Astrocyte of the spinal cord (primary cell): Measurements from ENCODE around the gene FOCAD.

Experiments
- DNase-seq: peaks from one replicate; pipeline ENCODE4 v3.0.0; 2011; ENCODE audit warnings: low read depth, low spot score
- H3K4me3 ChIP-seq: 2 replicates; pipeline ENCODE4 v1.5.1; 2011; ENCODE audit warnings: low read depth, mild to moderate bottlenecking, low read length, moderate library complexity
- in situ Hi-C: cut with HindIII; loops from 2 replicates; pipeline ENCODE4 v1.10.0; 2017; ENCODE audit warnings: low sequenced_read_pairs
- TF ChIP-seq, protein P1 (sequence below): IDR thresholded peaks from 2 replicates; pipeline ENCODE4 v1.5.1; 2012; ENCODE audit warnings: low read depth, mild to moderate bottlenecking, low read length, inconsistent platforms

Gene FOCAD

DNA sequence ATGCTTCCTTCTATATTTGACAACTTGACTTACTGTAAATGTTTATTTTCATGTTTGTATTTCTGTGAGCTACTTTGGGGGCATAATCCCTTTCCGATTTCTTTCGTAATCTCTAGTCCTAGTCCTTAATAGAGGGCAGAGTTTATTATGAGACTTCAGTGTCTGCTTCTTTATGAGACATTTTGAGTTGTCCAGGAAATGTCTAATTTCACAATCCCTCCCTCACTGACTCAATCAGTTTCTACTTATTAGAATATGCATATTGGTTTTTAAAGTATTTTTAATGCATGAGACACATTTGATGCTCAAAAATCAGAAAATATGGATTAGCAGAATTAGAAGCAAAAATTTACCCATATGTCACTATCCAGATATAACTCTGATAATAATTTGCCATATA is 160.9 kb downstream of the FOCAD start:
- no peak for DNase-seq
- in situ Hi-C loops, result no loop called here
- TF ChIP-seq, protein P1, sequence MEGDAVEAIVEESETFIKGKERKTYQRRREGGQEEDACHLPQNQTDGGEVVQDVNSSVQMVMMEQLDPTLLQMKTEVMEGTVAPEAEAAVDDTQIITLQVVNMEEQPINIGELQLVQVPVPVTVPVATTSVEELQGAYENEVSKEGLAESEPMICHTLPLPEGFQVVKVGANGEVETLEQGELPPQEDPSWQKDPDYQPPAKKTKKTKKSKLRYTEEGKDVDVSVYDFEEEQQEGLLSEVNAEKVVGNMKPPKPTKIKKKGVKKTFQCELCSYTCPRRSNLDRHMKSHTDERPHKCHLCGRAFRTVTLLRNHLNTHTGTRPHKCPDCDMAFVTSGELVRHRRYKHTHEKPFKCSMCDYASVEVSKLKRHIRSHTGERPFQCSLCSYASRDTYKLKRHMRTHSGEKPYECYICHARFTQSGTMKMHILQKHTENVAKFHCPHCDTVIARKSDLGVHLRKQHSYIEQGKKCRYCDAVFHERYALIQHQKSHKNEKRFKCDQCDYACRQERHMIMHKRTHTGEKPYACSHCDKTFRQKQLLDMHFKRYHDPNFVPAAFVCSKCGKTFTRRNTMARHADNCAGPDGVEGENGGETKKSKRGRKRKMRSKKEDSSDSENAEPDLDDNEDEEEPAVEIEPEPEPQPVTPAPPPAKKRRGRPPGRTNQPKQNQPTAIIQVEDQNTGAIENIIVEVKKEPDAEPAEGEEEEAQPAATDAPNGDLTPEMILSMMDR, result no peak
- no peak overlapping the region for H3K4me3 ChIP-seq

DNA sequence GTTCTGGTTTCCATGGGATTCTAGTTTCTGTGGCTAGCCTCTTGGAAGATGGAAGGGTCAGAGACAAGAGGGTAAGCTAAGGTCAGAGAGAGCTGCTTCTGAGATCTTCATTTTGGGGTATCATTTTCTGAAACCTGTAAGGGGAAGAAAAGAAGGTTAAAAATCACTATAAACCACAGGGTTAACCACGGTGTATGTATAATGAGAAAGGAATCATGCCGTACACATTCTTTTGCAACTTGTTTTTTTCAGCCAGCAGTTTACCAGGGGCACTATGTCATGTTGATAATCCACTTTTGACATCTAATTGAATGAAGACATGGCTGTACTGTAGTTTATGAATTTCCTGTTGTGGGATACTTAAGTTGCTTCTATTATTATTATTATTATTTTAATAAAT is 164.4 kb downstream of the FOCAD start:
- DNase-seq, result peak; percentile 38
- no peak overlapping the region for H3K4me3 ChIP-seq
- in situ Hi-C loops, result no loop called here
- TF ChIP-seq, protein P1, result no peak

DNA sequence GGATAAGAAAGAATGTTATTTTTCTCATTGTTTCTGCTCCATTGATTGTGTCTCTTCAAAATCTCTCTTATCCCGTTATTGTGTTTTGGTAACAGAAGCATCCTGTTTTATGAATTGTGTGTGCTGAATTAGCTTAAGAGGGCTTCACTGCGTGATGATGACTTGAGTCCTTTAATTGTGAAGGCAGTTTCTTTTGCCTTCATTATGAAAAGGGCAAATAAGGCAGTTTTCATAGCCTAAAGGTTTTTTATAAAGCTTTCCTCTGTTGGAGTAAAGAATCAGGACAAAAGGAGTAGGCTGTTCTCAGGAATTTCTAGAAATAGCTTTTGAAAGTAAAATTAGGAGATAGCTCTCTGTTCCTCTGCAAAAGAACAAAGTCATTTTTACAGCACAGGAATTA is 169.8 kb downstream of the FOCAD start:
- no peak for DNase-seq
- TF ChIP-seq, protein P1, result no peak
- in situ Hi-C loops, result no loop called here
- H3K4me3 ChIP-seq, result no peak overlapping the region

DNA sequence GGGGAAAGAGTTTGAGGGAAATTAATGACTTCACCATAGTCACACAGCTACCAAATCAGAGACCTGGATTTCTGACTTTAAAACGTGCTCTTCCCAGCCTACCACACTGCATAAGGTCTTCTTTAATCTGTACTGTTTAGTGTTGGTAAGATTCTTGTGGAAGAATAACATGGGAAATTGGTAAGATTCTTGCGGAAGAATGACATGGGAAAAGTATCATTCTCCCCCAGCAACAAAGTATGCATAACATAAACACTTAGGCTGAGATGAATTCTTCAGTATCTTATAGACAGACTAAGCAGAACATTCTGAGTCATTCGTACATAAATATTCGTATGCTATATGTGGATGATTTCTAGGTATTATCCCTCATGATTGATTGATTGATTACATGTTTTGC is 170.4 kb downstream of the FOCAD start:
- in situ Hi-C loops, result no loop called here
- TF ChIP-seq, protein P1, result no peak
- H3K4me3 ChIP-seq, result no peak overlapping the region
- DNase-seq, result peak; percentile 64

DNA sequence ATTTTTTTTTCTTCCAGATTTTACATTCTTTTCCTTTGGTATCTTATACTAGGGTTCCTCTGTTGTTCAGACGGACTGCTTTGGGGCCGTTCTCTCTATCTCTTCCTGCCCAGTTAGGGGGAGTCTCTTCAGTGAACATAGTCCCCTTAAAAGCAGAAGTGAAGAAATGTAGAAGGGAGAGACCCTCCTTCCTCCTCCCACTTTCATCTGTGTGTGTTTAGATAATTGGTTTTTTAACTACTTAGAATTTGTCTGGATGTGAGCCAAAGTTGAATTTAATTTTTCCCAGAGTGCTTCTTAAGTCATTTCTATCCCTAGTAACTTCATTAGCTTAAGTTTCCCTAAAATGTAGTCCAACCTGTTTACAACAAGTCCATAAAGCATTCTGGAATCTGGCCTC is 179.9 kb downstream of the FOCAD start:
- TF ChIP-seq, protein P1, result no peak
- in situ Hi-C loops, result no loop called here
- no peak for DNase-seq
- H3K4me3 ChIP-seq, result no peak overlapping the region

DNA sequence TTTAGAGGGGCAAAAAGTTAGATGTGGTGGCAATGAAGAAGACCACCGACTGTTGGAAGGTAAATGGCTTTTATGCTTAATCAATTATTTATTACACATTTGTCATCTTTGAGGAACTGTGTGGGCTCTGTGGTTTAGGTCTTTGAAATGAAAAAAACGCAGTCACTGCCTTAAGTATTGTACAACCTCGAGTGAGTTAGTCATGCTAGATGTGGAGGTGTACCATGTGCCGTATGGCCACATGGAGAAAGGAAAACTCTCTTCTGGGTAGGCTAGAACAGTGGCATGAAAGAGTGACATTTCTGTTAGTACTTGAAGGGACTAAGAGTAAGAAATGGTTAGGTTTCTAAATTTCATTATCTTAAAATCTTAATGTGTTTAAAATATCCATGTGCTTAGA is 181.3 kb downstream of the FOCAD start:
- TF ChIP-seq, protein P1, result no peak
- DNase-seq, result no peak
- no peak overlapping the region for H3K4me3 ChIP-seq
- in situ Hi-C loops, result no loop called here

DNA sequence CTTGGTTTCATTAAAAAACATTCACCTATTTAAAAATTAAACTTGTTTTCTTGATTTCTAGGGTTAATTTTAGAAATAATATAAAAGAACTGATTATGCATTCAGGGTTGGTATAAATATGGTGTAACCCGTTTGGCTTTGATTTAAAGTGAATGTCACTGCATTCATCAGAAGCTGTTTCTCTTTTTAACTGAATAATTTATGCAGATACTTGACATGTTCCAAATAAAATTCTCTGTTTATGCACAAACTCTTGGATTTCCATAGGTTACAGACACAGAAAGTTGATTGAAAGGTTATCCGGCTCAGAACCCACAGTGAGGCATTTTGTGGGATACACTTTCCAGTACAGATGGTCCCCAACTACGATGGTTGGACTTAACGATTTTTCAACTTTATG is 186.1 kb downstream of the FOCAD start:
- DNase-seq, result no peak
- in situ Hi-C loops, result no loop called here
- TF ChIP-seq, protein P1, result no peak
- H3K4me3 ChIP-seq, result no peak overlapping the region
